Brain microvascular endothelial cell (primary cell): Measurements from ENCODE around the gene IFI27.

ENCODE experiments used
- DNase-seq: peaks from one replicate; pipeline ENCODE4 v3.0.0-alpha.2; 2020
- H3K27ac ChIP-seq: fragments of 250-450 bp; sonication (Bioruptor Pico); 2 replicates; pipeline ENCODE4 v1.5.1; 2020; ENCODE audit warnings: mild to moderate bottlenecking, moderate library complexity
- H3K27me3 ChIP-seq: fragments of 250-450 bp; sonication (Bioruptor Pico); replicated peaks from 2 replicates; pipeline ENCODE4 v1.5.1; 2020; ENCODE audit warnings: mild to moderate bottlenecking
- H3K36me3 ChIP-seq: fragments of 250-450 bp; sonication (Bioruptor Pico); replicated peaks from 2 replicates; pipeline ENCODE4 v1.5.1; 2020; ENCODE audit warnings: mild to moderate bottlenecking
- H3K4me3 ChIP-seq: 2 replicates; pipeline ENCODE4 v1.5.1; 2011; ENCODE audit warnings: low read depth, mild to moderate bottlenecking, control low read depth, low read length, moderate library complexity
- in situ Hi-C: cut with HindIII; loops from 2 replicates; pipeline ENCODE4 v1.10.0; 2017; ENCODE audit warnings: low sequenced_read_pairs, low pct_ligation_motif_present
- TF ChIP-seq, protein P1 (sequence below): IDR thresholded peaks from 2 replicates; pipeline ENCODE4 v1.5.1; 2011; ENCODE audit warnings: low read depth, mild to moderate bottlenecking, moderate library complexity, low read length, control low read depth, inconsistent platforms; ENCODE audit errors: missing control alignments

IFI27 gene

DNA sequence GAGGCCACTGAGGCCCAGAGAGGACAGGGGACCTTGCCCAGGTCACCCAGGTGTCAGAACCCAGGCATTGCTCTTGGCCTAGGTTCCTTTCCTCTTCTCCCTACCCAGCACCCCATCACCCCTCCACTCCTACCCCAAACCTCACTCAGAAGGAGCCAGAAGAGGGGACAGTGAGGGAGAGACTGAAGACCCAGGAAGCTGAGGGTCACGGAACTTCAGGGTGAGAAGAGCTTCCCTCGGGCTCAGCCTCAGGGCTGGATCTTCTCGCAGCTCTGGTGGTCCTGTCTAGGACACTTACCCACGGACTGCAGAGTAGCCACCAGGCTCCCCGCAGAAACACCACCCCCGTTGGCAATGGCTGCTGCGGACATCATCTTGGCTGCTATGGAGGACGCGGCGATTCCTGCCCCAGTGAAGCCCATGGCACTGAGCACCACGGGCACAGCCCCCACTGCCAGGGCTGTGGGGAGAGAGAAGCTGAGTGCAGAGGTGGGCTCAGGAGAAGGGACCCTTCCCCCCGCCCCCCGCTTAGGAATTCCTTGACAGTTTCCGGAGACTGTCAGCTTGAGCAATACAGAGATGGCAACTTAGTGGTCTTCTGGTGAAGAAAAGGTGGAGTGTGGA lies 17.8 kb downstream of the IFI27 start:
- Histone ChIP-seq H3K36me3 (no peaks in the 10 kb centered on the region), H3K27me3 (no peaks in the 10 kb centered on the region), H3K27ac (no peak overlapping the region), H3K4me3 (no peak overlapping the region)
- TF ChIP-seq, protein P1, sequence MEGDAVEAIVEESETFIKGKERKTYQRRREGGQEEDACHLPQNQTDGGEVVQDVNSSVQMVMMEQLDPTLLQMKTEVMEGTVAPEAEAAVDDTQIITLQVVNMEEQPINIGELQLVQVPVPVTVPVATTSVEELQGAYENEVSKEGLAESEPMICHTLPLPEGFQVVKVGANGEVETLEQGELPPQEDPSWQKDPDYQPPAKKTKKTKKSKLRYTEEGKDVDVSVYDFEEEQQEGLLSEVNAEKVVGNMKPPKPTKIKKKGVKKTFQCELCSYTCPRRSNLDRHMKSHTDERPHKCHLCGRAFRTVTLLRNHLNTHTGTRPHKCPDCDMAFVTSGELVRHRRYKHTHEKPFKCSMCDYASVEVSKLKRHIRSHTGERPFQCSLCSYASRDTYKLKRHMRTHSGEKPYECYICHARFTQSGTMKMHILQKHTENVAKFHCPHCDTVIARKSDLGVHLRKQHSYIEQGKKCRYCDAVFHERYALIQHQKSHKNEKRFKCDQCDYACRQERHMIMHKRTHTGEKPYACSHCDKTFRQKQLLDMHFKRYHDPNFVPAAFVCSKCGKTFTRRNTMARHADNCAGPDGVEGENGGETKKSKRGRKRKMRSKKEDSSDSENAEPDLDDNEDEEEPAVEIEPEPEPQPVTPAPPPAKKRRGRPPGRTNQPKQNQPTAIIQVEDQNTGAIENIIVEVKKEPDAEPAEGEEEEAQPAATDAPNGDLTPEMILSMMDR: no peak
- in situ Hi-C loops: no loop called here
- no peak for DNase-seq

DNA sequence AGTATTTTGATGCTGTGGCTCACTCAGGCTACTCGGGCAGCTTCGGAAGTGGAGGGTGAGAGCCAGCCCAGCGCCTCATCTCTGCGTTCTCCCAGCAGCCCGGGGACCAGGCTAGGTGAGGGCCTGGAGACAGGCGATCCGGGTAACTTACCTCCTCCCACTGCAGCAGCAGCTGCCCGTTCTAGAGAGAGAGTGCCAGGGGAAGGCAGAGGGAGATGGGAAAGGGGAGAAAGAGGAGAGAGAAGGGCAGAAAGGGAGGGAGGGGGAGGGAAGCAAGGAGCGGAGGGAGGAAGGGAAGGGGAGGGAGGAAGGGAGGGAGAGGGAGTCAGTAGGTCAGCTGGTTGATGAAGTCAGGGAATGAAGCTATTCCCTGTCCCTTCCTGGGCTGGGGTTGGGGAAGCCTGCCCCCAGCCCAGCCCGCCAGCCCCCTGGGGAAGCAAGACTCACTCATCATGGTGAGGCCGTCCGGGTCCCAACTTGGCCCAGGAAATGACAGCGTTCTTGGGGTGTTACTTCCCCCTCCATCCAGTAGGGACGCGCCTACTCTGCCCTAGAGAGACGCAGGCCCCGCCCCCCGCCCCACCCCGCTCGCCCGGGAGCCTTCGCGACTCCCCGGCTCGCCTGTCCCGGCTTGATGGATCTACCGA lies 18.7 kb downstream of the IFI27 start, which contains the start of gene IFI27L2:
Gene IFI27L2, minus strand, starts transcription at position 494 of the 647 bp plus-strand sequence. Its CDS starts 40 bp downstream, at position 454.
- in situ Hi-C loops: no loop called here
- Histone ChIP-seq H3K36me3 (no peaks in the 10 kb centered on the region), H3K27ac (peak within 1 kb of the TSS; percentile 3), H3K27me3 (no peaks in the 10 kb centered on the region), H3K4me3 (peak within 1 kb of the TSS; percentile 70)
- TF ChIP-seq, protein P1: peak; percentile 39
- peak; percentile 78 for DNase-seq

DNA sequence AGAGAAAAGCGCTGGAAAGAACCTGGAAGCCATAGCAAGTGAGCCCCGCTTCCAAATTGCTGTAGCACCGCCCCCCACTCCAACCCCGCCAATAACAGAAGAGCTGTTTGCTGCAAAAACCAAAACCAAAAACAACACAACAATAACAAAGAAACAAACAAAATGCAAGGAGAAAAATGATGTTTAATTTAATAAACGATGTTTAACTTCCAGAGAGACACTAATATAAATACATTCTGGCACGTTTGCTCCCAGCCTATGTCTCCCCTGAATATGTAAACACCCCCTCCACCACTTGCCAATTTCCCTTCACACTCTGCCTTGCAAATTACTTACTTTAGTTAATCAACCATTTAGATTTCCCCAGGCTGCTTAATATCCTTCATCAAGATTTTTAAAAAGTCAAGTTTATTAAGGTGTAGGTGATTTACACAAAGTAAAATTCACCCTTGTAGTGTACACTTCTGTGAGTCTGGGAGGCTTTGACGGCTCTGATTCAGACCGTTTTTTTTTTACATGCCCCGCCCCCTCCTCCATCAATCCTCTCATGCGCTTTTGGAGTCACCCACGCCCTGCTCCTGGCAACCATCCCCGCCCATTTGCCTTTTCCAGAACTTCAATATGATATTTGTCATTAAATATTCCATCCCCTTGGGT lies 19.4 kb downstream of the IFI27 start:
- DNase-seq: peak; percentile 35
- TF ChIP-seq, protein P1: no peak

DNA sequence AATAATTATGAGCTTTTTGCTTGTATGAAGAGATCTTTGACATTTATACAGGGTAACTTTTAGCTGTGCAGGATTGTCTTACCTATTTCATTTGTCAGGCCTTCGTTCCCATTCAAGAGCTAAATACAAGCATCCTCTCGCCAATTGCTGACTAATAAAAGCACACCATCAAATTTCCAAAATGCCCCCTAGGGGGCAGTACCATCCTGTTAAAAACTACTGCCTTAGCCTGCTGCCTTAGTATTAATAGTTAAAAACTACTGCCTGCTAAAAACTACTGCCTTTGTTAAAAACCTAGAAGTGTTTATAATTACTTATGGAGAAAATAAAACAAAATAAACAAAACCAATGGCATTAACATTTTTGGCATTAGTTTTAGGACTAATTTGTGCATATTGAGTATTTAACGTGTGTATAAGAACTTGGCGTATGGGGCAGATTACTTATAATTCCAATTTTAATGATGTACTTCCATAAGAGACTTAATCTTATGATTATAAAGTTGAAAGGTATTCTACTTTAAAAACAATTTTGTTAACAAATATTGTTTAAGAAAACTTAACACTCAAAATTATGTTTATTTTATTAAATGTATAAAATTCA lies 21.9 kb downstream of the IFI27 start:
- in situ Hi-C loops: no loop called here
- H3K4me3 ChIP-seq: no peak overlapping the region
- H3K36me3 ChIP-seq: no peaks in the 10 kb centered on the region
- TF ChIP-seq, protein P1: peak; percentile 77
- no peak overlapping the region for H3K27ac ChIP-seq
- no peaks in the 10 kb centered on the region for H3K27me3 ChIP-seq
- peak; percentile 64 for DNase-seq

More for the DNA sequence above, 19.4 kb downstream of the IFI27 start:
- Histone ChIP-seq H3K36me3 (no peaks in the 10 kb centered on the region), H3K27me3 (no peaks in the 10 kb centered on the region), H3K27ac (no peak overlapping the region), H3K4me3 (peak overlapping the region; percentile 70)
- in situ Hi-C loops: no loop called here

DNA sequence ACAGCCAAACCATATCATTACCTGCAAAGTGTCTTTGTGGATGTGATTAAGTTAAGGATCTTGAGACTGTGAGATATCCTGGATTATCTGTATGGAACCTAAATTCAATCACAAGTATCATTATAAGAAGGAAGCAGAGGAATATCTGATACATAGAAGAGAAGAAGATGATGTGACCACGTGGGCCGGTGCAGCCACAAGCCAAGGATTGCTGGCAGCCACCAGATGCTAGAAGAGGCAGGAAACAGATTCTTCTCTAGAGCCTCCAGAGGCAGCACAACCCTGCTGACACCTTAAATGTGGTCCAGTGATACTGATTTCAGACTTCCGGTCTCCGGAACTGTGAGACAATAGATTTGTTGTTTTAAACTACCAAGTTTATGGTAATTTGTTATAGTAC lies 24.9 kb downstream of the IFI27 start:
- in situ Hi-C loops: no loop called here
- Histone ChIP-seq H3K36me3 (no peaks in the 10 kb centered on the region), H3K4me3 (no peak overlapping the region), H3K27me3 (no peaks in the 10 kb centered on the region), H3K27ac (no peak overlapping the region)
- TF ChIP-seq, protein P1: no peak
- DNase-seq: no peak
